GM10847 (cell line): Measurements from ENCODE around the gene FRAT2.
A peak's percentile ranks its signal among the peaks of the same experiment; 100 is the strongest.

Experiments
- POLR2A ChIP-seq: IDR thresholded peaks from 2 replicates; pipeline ENCODE4 v1.6.1; 2011; ENCODE audit not compliant: insufficient read length; ENCODE audit errors: extremely low read depth

FRAT2 gene

DNA sequence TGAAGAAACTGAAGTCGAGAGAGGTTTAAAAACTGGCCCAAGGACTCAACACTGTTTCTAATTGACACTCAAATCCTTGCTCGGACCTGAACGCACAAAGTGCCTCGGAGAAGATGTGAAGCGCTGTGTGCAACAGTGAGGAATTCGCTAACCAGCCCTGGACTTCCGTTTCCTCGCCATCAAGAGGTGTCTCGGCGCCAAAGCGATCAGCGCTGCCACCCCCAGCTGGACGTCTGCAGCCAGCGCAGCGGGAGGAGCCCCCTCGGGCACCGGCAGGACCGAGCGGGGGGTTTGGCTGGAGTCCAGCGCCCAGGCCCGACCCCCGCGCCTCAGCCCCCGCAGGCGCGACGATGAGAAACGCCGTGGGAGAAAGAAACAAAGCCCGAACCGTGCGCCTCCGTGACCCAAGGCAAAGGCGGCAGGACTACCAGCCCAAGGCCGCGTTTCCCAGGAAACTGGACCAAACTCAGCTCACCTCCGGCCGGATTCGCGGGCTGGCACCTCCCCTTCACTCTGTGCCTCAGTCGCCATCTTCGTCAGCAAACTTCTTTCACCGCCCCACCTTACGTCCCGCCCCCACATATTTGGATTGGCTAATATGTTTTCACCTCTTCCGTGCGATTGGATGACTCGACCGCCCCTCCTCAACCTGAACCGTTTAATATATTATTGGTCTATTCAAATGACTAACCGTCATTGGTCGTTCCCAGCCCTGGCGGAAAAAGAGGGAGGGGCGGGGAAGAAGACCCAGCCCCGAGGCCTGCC lies 42.2 kb downstream of the FRAT2 start, which contains the start of gene ARHGAP19:
TSS of gene ARHGAP19 (minus strand) at position 541 of the 765 bp plus-strand sequence. CDS start at position 531, 10 bp downstream.
- peak; percentile 55 for TF ChIP-seq POLR2A

DNA sequence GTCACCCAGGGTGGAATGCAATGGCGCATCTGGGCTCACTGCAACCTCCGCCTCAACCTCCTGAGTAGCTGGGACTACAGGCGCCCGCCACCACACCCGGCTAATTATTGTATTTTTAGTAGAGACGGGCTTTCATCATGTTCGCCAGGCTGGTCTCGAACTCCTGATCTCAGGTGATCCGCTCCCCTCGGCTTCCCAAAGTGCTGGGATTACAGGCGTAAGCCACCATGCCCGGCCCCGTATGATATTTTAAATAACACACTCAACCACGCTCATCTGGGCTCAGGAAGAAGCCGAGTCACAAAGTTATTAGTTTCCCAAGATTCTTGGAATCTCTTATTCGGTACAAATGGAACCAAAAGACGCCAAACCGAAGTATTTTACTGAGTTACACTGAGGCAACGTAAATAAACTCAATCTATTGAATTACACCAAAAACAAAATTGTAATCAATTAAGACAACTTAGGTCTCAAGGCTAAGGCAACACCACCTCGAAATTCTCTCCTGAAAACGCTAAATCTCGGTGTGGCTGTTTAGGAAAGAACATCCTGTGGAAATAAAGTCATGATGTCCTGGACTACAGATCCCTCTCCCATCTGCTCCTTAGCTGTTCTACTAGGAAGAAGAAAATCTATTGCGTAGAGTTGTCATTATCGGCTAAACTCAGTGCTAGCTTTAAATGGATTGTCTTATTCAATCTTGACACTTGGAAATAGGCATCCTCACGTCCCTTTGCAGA lies 43.0 kb downstream of the FRAT2 start:
- TF ChIP-seq POLR2A, result no peak
